Mammary epithelial cell (primary cell): Measurements from ENCODE around the gene USP3.

Experiments
- CTCF ChIP-seq, 2 donors: IDR thresholded peaks in 1 of 2; conservative IDR thresholded peaks in 1 of 2; 2 replicates each; pipeline ENCODE4 v1.5.1; 2011 to 2012; ENCODE audit warnings: inconsistent platforms in 2 of 2, low read length in 2 of 2, mild to moderate bottlenecking in 2 of 2, control low read depth in 1 of 2, low read depth in 1 of 2; ENCODE audit not compliant: insufficient read depth in 1 of 2; ENCODE audit errors: extremely low read depth in 1 of 2
- EZH2 ChIP-seq: IDR thresholded peaks from 2 replicates; pipeline ENCODE4 v1.6.1; 2012; ENCODE audit warnings: low read length, inconsistent platforms, borderline replicate concordance

- TF ChIP-seq CTCF (conservative IDR thresholded peaks at IDR 0.05 in 1 of 2, IDR thresholded peaks at IDR 0.05 in 1 of 2; ENCODE audit: extremely low read depth in 1 of 2, insufficient read depth in 1 of 2, low read depth in 1 of 2, low read length in 2 of 2) (no peak), EZH2 (no peak)
Measured at GRCh38 chr15:63495780-63496488, 8.5 kb upstream of the USP3 start.
